ENCODE data around the gene MOB3A. TPM values are rescaled to one million over a fixed set of nuclear protein-coding genes. Genes with fewer than 3 reads are reported as not detected.

Gene MOB3A
- total and polyA plus RNA-seq, 9 of the 15 experiments (the other 6 are each of a cell fraction or from before 2014, with no cell fraction given), result 1.1 to 24.1 (median 6.0) TPM

DNA sequence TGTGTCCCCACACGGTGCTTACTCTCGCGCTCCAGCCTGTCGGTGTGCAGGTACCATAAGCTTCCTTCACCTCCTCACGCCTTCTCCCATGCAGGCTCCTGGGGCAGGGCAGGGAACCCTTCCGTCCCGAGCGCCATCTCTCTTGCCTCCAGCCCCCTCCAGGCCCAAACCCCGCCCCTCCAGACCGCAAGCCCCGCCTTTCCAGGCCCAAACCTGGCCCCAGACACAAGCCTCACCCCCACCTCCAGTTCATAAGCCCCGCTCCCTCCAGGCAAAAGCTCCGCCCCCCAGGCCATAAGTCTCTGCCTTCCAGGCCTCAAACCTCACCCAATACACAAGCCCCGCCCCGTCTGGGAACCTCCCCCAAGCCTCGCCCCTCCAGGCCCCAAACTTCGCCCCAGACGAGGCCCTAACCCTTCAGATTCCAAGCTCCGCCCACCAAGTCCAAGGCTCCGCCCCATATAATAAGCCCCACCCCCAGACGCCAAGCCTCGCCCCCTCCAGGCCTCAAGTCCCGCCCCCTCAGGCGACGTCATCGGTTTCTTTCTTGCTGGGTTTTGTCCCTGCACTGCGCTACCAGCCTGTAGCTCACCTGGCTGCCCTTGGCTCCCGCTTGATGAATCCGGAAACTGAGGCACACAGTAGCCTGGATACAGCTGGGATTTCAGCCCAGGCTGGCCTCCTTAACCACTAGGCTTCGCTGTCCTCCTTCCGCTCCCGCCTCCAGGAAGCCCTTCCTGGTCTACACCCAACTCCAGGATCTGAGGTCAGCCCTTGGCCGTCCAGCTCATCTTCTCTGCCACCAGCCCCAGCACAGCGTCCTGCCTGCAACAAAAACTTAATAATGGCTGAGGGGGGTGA is 61.2 kb downstream of the MOB3A start (continued):
- TF ChIP-seq, protein P1, sequence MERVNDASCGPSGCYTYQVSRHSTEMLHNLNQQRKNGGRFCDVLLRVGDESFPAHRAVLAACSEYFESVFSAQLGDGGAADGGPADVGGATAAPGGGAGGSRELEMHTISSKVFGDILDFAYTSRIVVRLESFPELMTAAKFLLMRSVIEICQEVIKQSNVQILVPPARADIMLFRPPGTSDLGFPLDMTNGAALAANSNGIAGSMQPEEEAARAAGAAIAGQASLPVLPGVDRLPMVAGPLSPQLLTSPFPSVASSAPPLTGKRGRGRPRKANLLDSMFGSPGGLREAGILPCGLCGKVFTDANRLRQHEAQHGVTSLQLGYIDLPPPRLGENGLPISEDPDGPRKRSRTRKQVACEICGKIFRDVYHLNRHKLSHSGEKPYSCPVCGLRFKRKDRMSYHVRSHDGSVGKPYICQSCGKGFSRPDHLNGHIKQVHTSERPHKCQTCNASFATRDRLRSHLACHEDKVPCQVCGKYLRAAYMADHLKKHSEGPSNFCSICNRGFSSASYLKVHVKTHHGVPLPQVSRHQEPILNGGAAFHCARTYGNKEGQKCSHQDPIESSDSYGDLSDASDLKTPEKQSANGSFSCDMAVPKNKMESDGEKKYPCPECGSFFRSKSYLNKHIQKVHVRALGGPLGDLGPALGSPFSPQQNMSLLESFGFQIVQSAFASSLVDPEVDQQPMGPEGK (CRISPR knock-in tag; IDR thresholded peaks at IDR 0.05; ENCODE audit: borderline replicate concordance), result no peak
- peak; percentile 96 for TF ChIP-seq BCOR (IDR thresholded peaks at IDR 0.05)
- peak; percentile 76; the same call in 1 of the 2 replicates for TF ChIP-seq ESRRA (IDR thresholded peaks at IDR 0.05; ENCODE audit: borderline replicate concordance, low read depth)
- TF ChIP-seq CHD2 (IDR thresholded peaks at IDR 0.05; ENCODE audit: low read depth, low read length), result peak; percentile 67
- TF ChIP-seq ETV1 (tag; conservative IDR thresholded peaks at IDR 0.05; ENCODE audit: low read depth), result peak; percentile 54
- TF ChIP-seq NR3C1 (CRISPR knock-in tag; IDR thresholded peaks at IDR 0.05), result no peak
- TF ChIP-seq KDM1A (IDR thresholded peaks at IDR 0.05), result peak in 1 of 2 experiments; percentile 70; a peak in 3 of 4 replicates
- TF ChIP-seq, protein P2, sequence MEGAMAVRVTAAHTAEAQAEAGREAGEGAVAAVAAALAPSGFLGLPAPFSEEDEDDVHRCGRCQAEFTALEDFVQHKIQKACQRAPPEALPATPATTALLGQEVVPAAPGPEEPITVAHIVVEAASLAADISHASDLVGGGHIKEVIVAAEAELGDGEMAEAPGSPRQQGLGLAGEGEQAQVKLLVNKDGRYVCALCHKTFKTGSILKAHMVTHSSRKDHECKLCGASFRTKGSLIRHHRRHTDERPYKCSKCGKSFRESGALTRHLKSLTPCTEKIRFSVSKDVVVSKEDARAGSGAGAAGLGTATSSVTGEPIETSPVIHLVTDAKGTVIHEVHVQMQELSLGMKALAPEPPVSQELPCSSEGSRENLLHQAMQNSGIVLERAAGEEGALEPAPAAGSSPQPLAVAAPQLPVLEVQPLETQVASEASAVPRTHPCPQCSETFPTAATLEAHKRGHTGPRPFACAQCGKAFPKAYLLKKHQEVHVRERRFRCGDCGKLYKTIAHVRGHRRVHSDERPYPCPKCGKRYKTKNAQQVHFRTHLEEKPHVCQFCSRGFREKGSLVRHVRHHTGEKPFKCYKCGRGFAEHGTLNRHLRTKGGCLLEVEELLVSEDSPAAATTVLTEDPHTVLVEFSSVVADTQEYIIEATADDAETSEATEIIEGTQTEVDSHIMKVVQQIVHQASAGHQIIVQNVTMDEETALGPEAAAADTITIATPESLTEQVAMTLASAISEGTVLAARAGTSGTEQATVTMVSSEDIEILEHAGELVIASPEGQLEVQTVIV (CRISPR knock-in tag; IDR thresholded peaks at IDR 0.05; ENCODE audit: borderline replicate concordance), result no peak
- TF ChIP-seq CREM (IDR thresholded peaks at IDR 0.05; ENCODE audit: low read depth), result peak; percentile 85
- TF ChIP-seq MAZ (CRISPR knock-in tag; conservative IDR thresholded peaks at IDR 0.05 in 1 of 2, IDR thresholded peaks at IDR 0.05 in 1 of 2), result peak in 1 of 2 experiments; percentile 76; a peak in 2 of 4 replicates
- no peak for TF ChIP-seq JUN (IDR thresholded peaks at IDR 0.05; ENCODE audit: borderline replicate concordance, low read depth, low read length)
- TF ChIP-seq JUN (CRISPR knock-in tag; IDR thresholded peaks at IDR 0.05; ENCODE audit: borderline replicate concordance), result 0 out of 2 replicates have a peak, but pooled peaks have one; percentile 57
- peak; percentile 76; the same call in 1 of the 2 replicates for TF ChIP-seq SP1 (CRISPR knock-in tag; IDR thresholded peaks at IDR 0.05)
- TF ChIP-seq SRF (CRISPR knock-in tag; IDR thresholded peaks at IDR 0.05), result peak in 1 of 2 experiments; percentile 42; a peak in 1 of 4 replicates
- TF ChIP-seq FOXA3 (CRISPR knock-in tag; conservative IDR thresholded peaks at IDR 0.05 in 1 of 2, IDR thresholded peaks at IDR 0.05 in 1 of 2), result peak in 1 of 2 experiments; percentile 57; a peak in 1 of 4 replicates
- peak; percentile 82 for TF ChIP-seq ZBTB7A (IDR thresholded peaks at IDR 0.05; ENCODE audit: borderline replicate concordance, control insufficient read depth, low read depth, low read length)
- TF ChIP-seq HDGF (IDR thresholded peaks at IDR 0.05), result peak; percentile 87
- TF ChIP-seq FOXK2 (conservative IDR thresholded peaks at IDR 0.05 in 1 of 2, IDR thresholded peaks at IDR 0.05 in 1 of 2; ENCODE audit: low read depth in 2 of 2), result peak; percentile 32 to 59; a peak in 2 of 4 replicates
- TF ChIP-seq, protein P3, sequence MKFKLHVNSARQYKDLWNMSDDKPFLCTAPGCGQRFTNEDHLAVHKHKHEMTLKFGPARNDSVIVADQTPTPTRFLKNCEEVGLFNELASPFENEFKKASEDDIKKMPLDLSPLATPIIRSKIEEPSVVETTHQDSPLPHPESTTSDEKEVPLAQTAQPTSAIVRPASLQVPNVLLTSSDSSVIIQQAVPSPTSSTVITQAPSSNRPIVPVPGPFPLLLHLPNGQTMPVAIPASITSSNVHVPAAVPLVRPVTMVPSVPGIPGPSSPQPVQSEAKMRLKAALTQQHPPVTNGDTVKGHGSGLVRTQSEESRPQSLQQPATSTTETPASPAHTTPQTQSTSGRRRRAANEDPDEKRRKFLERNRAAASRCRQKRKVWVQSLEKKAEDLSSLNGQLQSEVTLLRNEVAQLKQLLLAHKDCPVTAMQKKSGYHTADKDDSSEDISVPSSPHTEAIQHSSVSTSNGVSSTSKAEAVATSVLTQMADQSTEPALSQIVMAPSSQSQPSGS (CRISPR knock-in tag; IDR thresholded peaks at IDR 0.05), result 0 out of 2 replicates have a peak, but pooled peaks have one; percentile 44

All from K562 (cell line).